Fibroblast of lung (primary cell): ENCODE measurements around the gene CTAG2. TPM values are rescaled to one million over a fixed set of nuclear protein-coding genes. Genes with fewer than 3 reads are reported as not detected.
"Not testable (repeated sequence)": the region's sequence is repeated elsewhere in the genome, so short reads cannot be mapped to it uniquely, and the experiment has no call there.

Source experiments
- DNase-seq, 2 donors: peaks; one replicate each; pipeline versions ENCODE4 v3.0.0 to v3.0.0-alpha.2; 2010; ENCODE audit warnings: low read depth in 2 of 2
- H2AFZ ChIP-seq: 2 replicates; pipeline ENCODE4 v1.5.1; 2012; ENCODE audit warnings: low read length, control low read depth, inconsistent platforms
- H3K27ac ChIP-seq: 2 replicates; pipeline ENCODE4 v1.5.1; 2011; ENCODE audit warnings: low read length, control low read depth; ENCODE audit not compliant: insufficient read depth
- H3K27me3 ChIP-seq: 2 replicates; pipeline ENCODE4 v1.5.1; 2011; ENCODE audit warnings: mild to moderate bottlenecking, low read length; ENCODE audit not compliant: control insufficient read depth, insufficient read depth
- H3K36me3 ChIP-seq: 2 replicates; pipeline ENCODE4 v1.5.1; 2011; ENCODE audit warnings: low read length; ENCODE audit not compliant: control insufficient read depth, insufficient read depth
- H3K4me1 ChIP-seq: 2 replicates; pipeline ENCODE4 v1.5.1; 2011; ENCODE audit warnings: low read length; ENCODE audit not compliant: control insufficient read depth, insufficient read depth; ENCODE audit errors: extremely low read depth
- H3K4me2 ChIP-seq: 2 replicates; pipeline ENCODE4 v1.5.1; 2011; ENCODE audit warnings: low read length, control low read depth; ENCODE audit not compliant: insufficient read depth; ENCODE audit errors: extremely low read depth
- H3K4me3 ChIP-seq, 4 experiments: fragments of 200-600 bp in 1 of 4; sonication (generic) in 1 of 4; replicated peaks in 1 of 4; 2 replicates each; pipeline ENCODE4 v1.5.1; 2011 to 2016; ENCODE audit warnings: low read length in 4 of 4, low read depth in 3 of 4, mild to moderate bottlenecking in 3 of 4, control low read depth in 2 of 4, inconsistent platforms in 1 of 4, mixed read lengths in 1 of 4; ENCODE audit not compliant: insufficient read depth in 1 of 4; ENCODE audit errors: control extremely low read depth in 1 of 4
- H3K79me2 ChIP-seq: 2 replicates; pipeline ENCODE4 v1.5.1; 2012; ENCODE audit warnings: mild to moderate bottlenecking, low read length, inconsistent platforms; ENCODE audit not compliant: control insufficient read depth, insufficient read depth
- H3K9ac ChIP-seq: 2 replicates; pipeline ENCODE4 v1.5.1; 2011; ENCODE audit warnings: mild to moderate bottlenecking, low read length, control low read depth; ENCODE audit not compliant: insufficient read depth
- H3K9me3 ChIP-seq: 2 replicates; pipeline ENCODE4 v1.5.1; 2012; ENCODE audit warnings: low read depth, low read length; ENCODE audit not compliant: control insufficient read depth, insufficient read depth
- H4K20me1 ChIP-seq: 2 replicates; pipeline ENCODE4 v1.5.1; 2011; ENCODE audit warnings: low read length; ENCODE audit not compliant: control insufficient read depth, insufficient read depth; ENCODE audit errors: extremely low read depth
- CTCF ChIP-seq, 2 donors: IDR thresholded peaks in 1 of 2; conservative IDR thresholded peaks in 1 of 2; 1 replicate in 1 of 2; 2 replicates in 1 of 2; pipeline ENCODE4 v1.5.1; 2011 to 2012; ENCODE audit warnings: low read length in 2 of 2, control low read depth in 1 of 2, inconsistent platforms in 1 of 2, low read depth in 1 of 2, mild to moderate bottlenecking in 1 of 2
- EZH2 ChIP-seq: IDR thresholded peaks from 2 replicates; pipeline ENCODE4 v1.5.1; 2012; ENCODE audit warnings: low read length, control low read depth, mild to moderate bottlenecking; ENCODE audit errors: missing control alignments
- polyA plus RNA-seq, 2 donors: library from polyadenylated mRNA; depleted of rRNA in 1 of 2; stranded (reverse) in 1 of 2; unstranded in 1 of 2; fragments of >200 nt; gene quantifications; 2 replicates each; pipeline ENCODE4 v1.2.1, GENCODE V29; 2011 to 2012; ENCODE audit warnings: missing spikeins in 1 of 2
- total RNA-seq: library from RNA; depleted of rRNA; stranded (reverse); fragments of >200 nt; gene quantifications from 2 replicates; pipeline ENCODE4 v1.2.1, GENCODE V29; 2014

CTAG2 gene
- total and polyA plus RNA-seq, 2 donors (not counting 1 experiment from before 2014, with no cell fraction given), result not detected

GRCh38 chrX:154695911-154696675 is 42.7 kb upstream of the CTAG2 start:
- Histone ChIP-seq H2AFZ (no peak overlapping the region), H3K36me3 (no peaks in the 10 kb centered on the region), H3K9me3 (no peaks in the 10 kb centered on the region), H3K27me3 (no peaks in the 10 kb centered on the region), H4K20me1 (no peaks in the 10 kb centered on the region), H3K4me1 (peaks cover 7% of the 10 kb centered on the region), H3K9ac (no peak overlapping the region), H3K4me3 (no peak overlapping the region), H3K27ac (peak overlapping the region; percentile 34), H3K4me2 (peak overlapping the region; percentile 52), H3K79me2 (no peaks in the 10 kb centered on the region)
- peak; percentile 69 to 72 for DNase-seq
- TF ChIP-seq CTCF (conservative IDR thresholded peaks at IDR 0.05 in 1 of 2, IDR thresholded peaks at IDR 0.05 in 1 of 2; ENCODE audit: low read depth in 1 of 2, low read length in 2 of 2) (no peak), EZH2 (no peak)

GRCh38 chrX:154693394-154693793 is 40.0 kb upstream of the CTAG2 start:
- Histone ChIP-seq H3K4me2 (no peak overlapping the region), H3K4me1 (peaks cover 7% of the 10 kb centered on the region), H3K27ac (no peak overlapping the region), H3K36me3 (no peaks in the 10 kb centered on the region), H3K79me2 (no peaks in the 10 kb centered on the region), H3K9me3 (no peaks in the 10 kb centered on the region), H3K9ac (no peak overlapping the region), H2AFZ (no peak overlapping the region), H3K4me3 (no peak overlapping the region), H3K27me3 (no peaks in the 10 kb centered on the region), H4K20me1 (no peaks in the 10 kb centered on the region)
- DNase-seq, result no peak
- TF ChIP-seq CTCF (conservative IDR thresholded peaks at IDR 0.05 in 1 of 2, IDR thresholded peaks at IDR 0.05 in 1 of 2; ENCODE audit: low read depth in 1 of 2, low read length in 2 of 2), result no peak
- TF ChIP-seq EZH2, result no peak

GRCh38 chrX:154690438-154690837 is 37.1 kb upstream of the CTAG2 start:
- not testable (repeated sequence) for H3K9me3 ChIP-seq, H4K20me1 ChIP-seq

GRCh38 chrX:154672084-154672483 is 18.7 kb upstream of the CTAG2 start:
- not testable (repeated sequence) for H3K27ac ChIP-seq, H3K4me1 ChIP-seq, H3K4me3 ChIP-seq, H3K9me3 ChIP-seq, H2AFZ ChIP-seq, H3K79me2 ChIP-seq, H4K20me1 ChIP-seq, H3K4me2 ChIP-seq, DNase-seq, H3K9ac ChIP-seq, H3K27me3 ChIP-seq, H3K36me3 ChIP-seq

More at GRCh38 chrX:154690438-154690837, 37.1 kb upstream of the CTAG2 start:
- not testable (repeated sequence) for H3K4me1 ChIP-seq, H3K36me3 ChIP-seq, H2AFZ ChIP-seq, H3K27me3 ChIP-seq, H3K27ac ChIP-seq, H3K79me2 ChIP-seq, H3K4me2 ChIP-seq, DNase-seq, H3K9ac ChIP-seq, H3K4me3 ChIP-seq

GRCh38 chrX:154670848-154671247 is 17.5 kb upstream of the CTAG2 start:
- H3K4me2 ChIP-seq, H3K27me3 ChIP-seq, H3K79me2 ChIP-seq, H3K4me3 ChIP-seq, H2AFZ ChIP-seq, DNase-seq, H3K9me3 ChIP-seq, H4K20me1 ChIP-seq, H3K27ac ChIP-seq, H3K4me1 ChIP-seq, H3K9ac ChIP-seq, H3K36me3 ChIP-seq: not testable (repeated sequence)
